Panc1 (cell line): Measurements from ENCODE around the gene IQGAP1. TPM values are rescaled to one million over a fixed set of nuclear protein-coding genes. Genes with fewer than 3 reads are reported as not detected.
A peak's percentile ranks its signal among the peaks of the same experiment; 100 is the strongest.

Experiments
- ATAC-seq: fragments of 200-7000 bp; cut with Tn5 transposase; 2 replicates; pipeline ENCODE4 v1.9.1; 2020; ENCODE audit warnings: mild to moderate bottlenecking, moderate library complexity
- Bru-seq: library from RNA; stranded (reverse); fragments of 400-500 nt; gene quantifications from one replicate; lab custom pipeline; 2021; lab: Mats Ljungman, UMichigan
- BruChase-seq, 2 experiments: library from RNA; stranded (reverse); fragments of 400-500 nt; gene quantifications; one replicate each; lab custom pipeline; 2021; lab: Mats Ljungman, UMichigan
- BruUV-seq: library from RNA; stranded (reverse); fragments of 400-500 nt; replicated peaks from 2 replicates; lab custom pipeline; 2021; lab: Mats Ljungman, UMichigan
- CTCF ChIA-PET: fragments of 300-600 bp; sonication (Branson Sonifier 250); formaldehyde crosslinking; loops from one replicate; lab custom pipeline; 2022; ENCODE audit warnings: antibody characterized with exemption; lab: Charles Lee
- POLR2A ChIA-PET: fragments of 300-600 bp; sonication (Branson Sonifier 250); formaldehyde crosslinking; loops from one replicate; lab custom pipeline; 2022; ENCODE audit warnings: antibody characterized with exemption; lab: Charles Lee
- DNase-seq: peaks from one replicate; pipeline ENCODE4 v3.0.0-alpha.2; 2010; ENCODE audit warnings: low read depth, low spot score
- H3K27ac ChIP-seq: 2 replicates; pipeline ENCODE4 v1.5.1; 2011; ENCODE audit warnings: mild to moderate bottlenecking, low read length, inconsistent platforms
- H3K27me3 ChIP-seq: fragments of 200-500 bp; sonication (Bioruptor generic); 2 replicates; pipeline ENCODE4 v1.6.0; 2014; ENCODE audit warnings: low read length, inconsistent platforms; ENCODE audit not compliant: control insufficient read depth, insufficient read depth
- H3K36me3 ChIP-seq: fragments of 200-500 bp; sonication (Bioruptor generic); 2 replicates; pipeline ENCODE4 v1.5.1; 2014; ENCODE audit warnings: inconsistent platforms, mild to moderate bottlenecking, low read length, moderate library complexity; ENCODE audit not compliant: control insufficient read depth, insufficient read depth
- H3K4me1 ChIP-seq: 2 replicates; pipeline ENCODE4 v1.5.1; 2011; ENCODE audit warnings: inconsistent platforms, mild to moderate bottlenecking, low read length, moderate library complexity; ENCODE audit not compliant: control insufficient read depth, insufficient read depth
- H3K4me3 ChIP-seq, 2 experiments: 2 replicates each; pipeline ENCODE4 v1.5.1; 2011 to 2012; ENCODE audit warnings: low read depth in 2 of 2, low read length in 2 of 2, mild to moderate bottlenecking in 2 of 2, inconsistent platforms in 1 of 2, moderate library complexity in 1 of 2
- H3K9me3 ChIP-seq: fragments of 200-500 bp; sonication (Bioruptor generic); 2 replicates; pipeline ENCODE4 v1.5.1; 2014; ENCODE audit warnings: low read depth, mild to moderate bottlenecking, inconsistent platforms, low read length, moderate library complexity; ENCODE audit not compliant: control insufficient read depth, insufficient read depth
- POLR2AphosphoS5 ChIP-seq: IDR thresholded peaks from 2 replicates; pipeline ENCODE4 v1.6.1; 2012; ENCODE audit warnings: mild to moderate bottlenecking, low read depth, low read length, moderate library complexity
- SIN3A ChIP-seq: IDR thresholded peaks from 2 replicates; pipeline ENCODE4 v1.6.1; 2012; ENCODE audit warnings: low read depth, mild to moderate bottlenecking, low read length, moderate library complexity, borderline replicate concordance; ENCODE audit not compliant: insufficient read depth
- TCF7L2 ChIP-seq: IDR thresholded peaks from 2 replicates; pipeline ENCODE4 v1.6.1; 2011; ENCODE audit warnings: mild to moderate bottlenecking, low read depth, low read length, inconsistent platforms
- in situ Hi-C: cut with HindIII; loops from 2 replicates; pipeline ENCODE4 v1.10.0; 2016; ENCODE audit warnings: low sequenced_read_pairs, low pct_unique_long_range_greater_than_20kb
- intact Hi-C: fragments of 100-400 bp; cut with micrococcal nuclease; formaldehyde crosslinking; loops from one replicate; pipeline ENCODE4 v1.10.0; 2022; ENCODE audit not compliant: unreplicated experiment
- long read RNA-seq: library from polyadenylated mRNA; unstranded; transcript quantifications from one replicate; pipeline ENCODE4 v2.0.0, GENCODE V29; 2021; ENCODE audit not compliant: unreplicated experiment
- polyA plus RNA-seq: library from polyadenylated mRNA; unstranded; fragments of >200 nt; gene quantifications from one replicate; pipeline ENCODE4 v1.2.1, GENCODE V29; 2012; ENCODE audit warnings: missing spikeins; ENCODE audit not compliant: insufficient read length
- total RNA-seq: library from RNA; stranded (reverse); gene quantifications from one replicate; pipeline ENCODE4 v1.2.1, GENCODE V29; 2021; ENCODE audit not compliant: unreplicated experiment
- TF ChIP-seq, protein P1 (sequence below), 2 experiments: IDR thresholded peaks; 2 replicates each; pipeline ENCODE4 v1.6.1; 2011 to 2012; ENCODE audit warnings: low read depth in 2 of 2, control low read depth in 1 of 2, low read length in 1 of 2, mild to moderate bottlenecking in 1 of 2, moderate library complexity in 1 of 2; ENCODE audit not compliant: insufficient read depth in 1 of 2
- TF ChIP-seq, protein P2 (sequence below): fragments of 450-650 bp; IDR thresholded peaks from 2 replicates; pipeline ENCODE4 v1.5.1; 2017; ENCODE audit warnings: mild to moderate bottlenecking

The IQGAP1 gene, protein sequence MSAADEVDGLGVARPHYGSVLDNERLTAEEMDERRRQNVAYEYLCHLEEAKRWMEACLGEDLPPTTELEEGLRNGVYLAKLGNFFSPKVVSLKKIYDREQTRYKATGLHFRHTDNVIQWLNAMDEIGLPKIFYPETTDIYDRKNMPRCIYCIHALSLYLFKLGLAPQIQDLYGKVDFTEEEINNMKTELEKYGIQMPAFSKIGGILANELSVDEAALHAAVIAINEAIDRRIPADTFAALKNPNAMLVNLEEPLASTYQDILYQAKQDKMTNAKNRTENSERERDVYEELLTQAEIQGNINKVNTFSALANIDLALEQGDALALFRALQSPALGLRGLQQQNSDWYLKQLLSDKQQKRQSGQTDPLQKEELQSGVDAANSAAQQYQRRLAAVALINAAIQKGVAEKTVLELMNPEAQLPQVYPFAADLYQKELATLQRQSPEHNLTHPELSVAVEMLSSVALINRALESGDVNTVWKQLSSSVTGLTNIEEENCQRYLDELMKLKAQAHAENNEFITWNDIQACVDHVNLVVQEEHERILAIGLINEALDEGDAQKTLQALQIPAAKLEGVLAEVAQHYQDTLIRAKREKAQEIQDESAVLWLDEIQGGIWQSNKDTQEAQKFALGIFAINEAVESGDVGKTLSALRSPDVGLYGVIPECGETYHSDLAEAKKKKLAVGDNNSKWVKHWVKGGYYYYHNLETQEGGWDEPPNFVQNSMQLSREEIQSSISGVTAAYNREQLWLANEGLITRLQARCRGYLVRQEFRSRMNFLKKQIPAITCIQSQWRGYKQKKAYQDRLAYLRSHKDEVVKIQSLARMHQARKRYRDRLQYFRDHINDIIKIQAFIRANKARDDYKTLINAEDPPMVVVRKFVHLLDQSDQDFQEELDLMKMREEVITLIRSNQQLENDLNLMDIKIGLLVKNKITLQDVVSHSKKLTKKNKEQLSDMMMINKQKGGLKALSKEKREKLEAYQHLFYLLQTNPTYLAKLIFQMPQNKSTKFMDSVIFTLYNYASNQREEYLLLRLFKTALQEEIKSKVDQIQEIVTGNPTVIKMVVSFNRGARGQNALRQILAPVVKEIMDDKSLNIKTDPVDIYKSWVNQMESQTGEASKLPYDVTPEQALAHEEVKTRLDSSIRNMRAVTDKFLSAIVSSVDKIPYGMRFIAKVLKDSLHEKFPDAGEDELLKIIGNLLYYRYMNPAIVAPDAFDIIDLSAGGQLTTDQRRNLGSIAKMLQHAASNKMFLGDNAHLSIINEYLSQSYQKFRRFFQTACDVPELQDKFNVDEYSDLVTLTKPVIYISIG (N-terminal part only)
- total RNA-seq, result 228 TPM
- 144 TPM for polyA plus RNA-seq
- percentile 96 among the genes with signal in this experiment for Bru-seq, nascent RNA
- percentile 93 among the genes with signal in this experiment for BruChase-seq, experiment 1, labeled RNA remaining after a 2-hour chase
- BruChase-seq, experiment 2, labeled RNA remaining after a 6-hour chase, result percentile 97 among the genes with signal in this experiment
- long read RNA-seq, full-length matches to known transcripts, result 196 of 429 reads
- long read RNA-seq, partial matches to known transcripts, result 203 of 429 reads
- long read RNA-seq, other reads (novel, unspliced or antisense), result 30 of 429 reads

DNA sequence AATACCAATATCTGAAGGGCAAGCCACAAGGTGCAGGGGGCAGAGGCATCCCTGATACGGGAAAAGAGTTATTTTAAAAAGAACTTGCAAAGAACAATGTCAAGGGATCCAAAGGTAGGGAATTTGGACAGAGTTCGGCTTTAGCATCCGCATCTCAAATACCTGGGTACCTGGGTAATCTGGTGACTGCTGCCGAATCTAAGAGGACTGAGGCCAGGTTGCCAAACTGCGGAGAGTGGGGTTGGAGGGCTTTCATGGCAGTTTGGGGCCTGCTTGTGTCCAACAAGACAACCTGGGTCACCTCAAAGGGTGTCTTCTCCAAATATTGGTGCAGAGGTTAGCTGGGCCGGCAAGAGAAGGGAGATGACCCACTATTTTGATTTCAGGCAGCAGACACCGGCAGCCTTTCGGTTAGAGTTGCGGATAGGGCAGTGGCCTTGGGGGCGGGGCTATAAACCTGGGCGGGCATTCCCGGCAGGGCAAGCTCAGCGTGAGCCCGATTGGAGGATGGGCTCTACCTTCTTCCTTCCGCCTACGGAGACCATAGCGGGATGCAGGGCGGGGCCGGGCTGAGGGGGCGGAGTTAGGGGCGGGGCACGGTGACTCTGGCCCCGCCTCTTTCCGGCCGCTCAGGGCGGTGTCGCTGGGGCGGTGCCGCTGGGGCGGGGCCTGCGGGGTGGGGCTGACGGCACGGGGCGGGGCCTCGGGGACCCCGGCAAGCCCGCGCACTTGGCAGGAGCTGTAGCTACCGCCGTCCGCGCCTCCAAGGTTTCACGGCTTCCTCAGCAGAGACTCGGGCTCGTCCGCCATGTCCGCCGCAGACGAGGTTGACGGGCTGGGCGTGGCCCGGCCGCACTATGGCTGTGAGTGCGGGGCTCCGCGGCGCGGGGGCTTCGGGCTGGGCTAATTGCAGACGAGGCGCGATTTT lies at the start of gene IQGAP1:
Gene IQGAP1, plus strand, starts transcription at position 709 of the 928 bp plus-strand sequence. Its CDS starts 100 bp downstream, at position 809.
- Histone ChIP-seq H3K4me3 (peak within 1 kb of the TSS; percentile 82 to 85), H3K4me1 (peaks cover 24% of the 10 kb centered on the region), H3K36me3 (0 out of 2 replicates have a peak, but pooled peaks cover 2% of the 10 kb centered on the region), H3K27me3 (no peaks in the 10 kb centered on the region), H3K27ac (peak within 1 kb of the TSS; percentile 96), H3K9me3 (no peaks in the 10 kb centered on the region)
- intact Hi-C loops, result no loop called here
- TF ChIP-seq, protein P1, sequence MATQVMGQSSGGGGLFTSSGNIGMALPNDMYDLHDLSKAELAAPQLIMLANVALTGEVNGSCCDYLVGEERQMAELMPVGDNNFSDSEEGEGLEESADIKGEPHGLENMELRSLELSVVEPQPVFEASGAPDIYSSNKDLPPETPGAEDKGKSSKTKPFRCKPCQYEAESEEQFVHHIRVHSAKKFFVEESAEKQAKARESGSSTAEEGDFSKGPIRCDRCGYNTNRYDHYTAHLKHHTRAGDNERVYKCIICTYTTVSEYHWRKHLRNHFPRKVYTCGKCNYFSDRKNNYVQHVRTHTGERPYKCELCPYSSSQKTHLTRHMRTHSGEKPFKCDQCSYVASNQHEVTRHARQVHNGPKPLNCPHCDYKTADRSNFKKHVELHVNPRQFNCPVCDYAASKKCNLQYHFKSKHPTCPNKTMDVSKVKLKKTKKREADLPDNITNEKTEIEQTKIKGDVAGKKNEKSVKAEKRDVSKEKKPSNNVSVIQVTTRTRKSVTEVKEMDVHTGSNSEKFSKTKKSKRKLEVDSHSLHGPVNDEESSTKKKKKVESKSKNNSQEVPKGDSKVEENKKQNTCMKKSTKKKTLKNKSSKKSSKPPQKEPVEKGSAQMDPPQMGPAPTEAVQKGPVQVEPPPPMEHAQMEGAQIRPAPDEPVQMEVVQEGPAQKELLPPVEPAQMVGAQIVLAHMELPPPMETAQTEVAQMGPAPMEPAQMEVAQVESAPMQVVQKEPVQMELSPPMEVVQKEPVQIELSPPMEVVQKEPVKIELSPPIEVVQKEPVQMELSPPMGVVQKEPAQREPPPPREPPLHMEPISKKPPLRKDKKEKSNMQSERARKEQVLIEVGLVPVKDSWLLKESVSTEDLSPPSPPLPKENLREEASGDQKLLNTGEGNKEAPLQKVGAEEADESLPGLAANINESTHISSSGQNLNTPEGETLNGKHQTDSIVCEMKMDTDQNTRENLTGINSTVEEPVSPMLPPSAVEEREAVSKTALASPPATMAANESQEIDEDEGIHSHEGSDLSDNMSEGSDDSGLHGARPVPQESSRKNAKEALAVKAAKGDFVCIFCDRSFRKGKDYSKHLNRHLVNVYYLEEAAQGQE (IDR thresholded peaks at IDR 0.05; ENCODE audit: insufficient read depth in 1 of 2, low read depth in 2 of 2, low read length in 1 of 2), result no peak
- TF ChIP-seq POLR2AphosphoS5, result peak; percentile 84
- DNase-seq, result peak; percentile 80
- in situ Hi-C loops, result no loop called here
- ChIA-PET CTCF (interaction anchor here (1.2 kb wide), 1 partner anchor 68 kb away, joined by 3 read pairs; no protein-coding TSS in a partner anchor), POLR2A (interaction anchor here (0.6 to 1.5 kb wide), 10 partner anchors 12 to 554 kb away, joined by 3 to 16 read pairs (median 6); no protein-coding TSS in a partner anchor)
- peak; percentile 97 for ATAC-seq
- TSS peak; percentile 97 for BruUV-seq

DNA sequence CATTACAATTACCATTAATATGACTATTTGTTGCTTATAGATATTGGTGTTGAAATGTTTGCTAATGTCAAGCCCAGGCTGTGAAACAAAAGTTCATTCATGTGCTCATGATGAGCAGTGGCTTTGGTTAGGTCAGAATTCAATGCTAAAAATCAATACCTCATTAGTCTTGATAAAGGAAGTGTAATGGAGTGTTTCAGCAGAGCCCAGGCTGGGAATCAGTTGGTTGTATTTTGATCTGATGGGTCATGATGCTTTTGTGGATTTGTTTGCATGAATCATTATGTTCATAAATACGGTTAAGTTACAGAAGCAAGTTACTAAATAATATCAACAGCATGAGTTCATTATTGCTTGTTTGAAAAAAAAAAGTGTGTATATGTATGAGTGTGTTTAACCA lies 49.5 kb upstream of the IQGAP1 start:
- Histone ChIP-seq H3K9me3 (no peaks in the 10 kb centered on the region), H3K27me3 (no peaks in the 10 kb centered on the region), H3K4me3 (no peak overlapping the region), H3K27ac (peak overlapping the region; percentile 26; the same call in 1 of the 2 replicates), H3K4me1 (peaks cover 14% of the 10 kb centered on the region), H3K36me3 (no peaks in the 10 kb centered on the region)
- intact Hi-C loops (no loop called here), in situ Hi-C loops (no loop called here)
- no peak for TF ChIP-seq SIN3A
- TF ChIP-seq, protein P1 (IDR thresholded peaks at IDR 0.05; ENCODE audit: insufficient read depth in 1 of 2, low read depth in 2 of 2, low read length in 1 of 2), result no peak
- no peak for TF ChIP-seq TCF7L2
- TF ChIP-seq, protein P2, sequence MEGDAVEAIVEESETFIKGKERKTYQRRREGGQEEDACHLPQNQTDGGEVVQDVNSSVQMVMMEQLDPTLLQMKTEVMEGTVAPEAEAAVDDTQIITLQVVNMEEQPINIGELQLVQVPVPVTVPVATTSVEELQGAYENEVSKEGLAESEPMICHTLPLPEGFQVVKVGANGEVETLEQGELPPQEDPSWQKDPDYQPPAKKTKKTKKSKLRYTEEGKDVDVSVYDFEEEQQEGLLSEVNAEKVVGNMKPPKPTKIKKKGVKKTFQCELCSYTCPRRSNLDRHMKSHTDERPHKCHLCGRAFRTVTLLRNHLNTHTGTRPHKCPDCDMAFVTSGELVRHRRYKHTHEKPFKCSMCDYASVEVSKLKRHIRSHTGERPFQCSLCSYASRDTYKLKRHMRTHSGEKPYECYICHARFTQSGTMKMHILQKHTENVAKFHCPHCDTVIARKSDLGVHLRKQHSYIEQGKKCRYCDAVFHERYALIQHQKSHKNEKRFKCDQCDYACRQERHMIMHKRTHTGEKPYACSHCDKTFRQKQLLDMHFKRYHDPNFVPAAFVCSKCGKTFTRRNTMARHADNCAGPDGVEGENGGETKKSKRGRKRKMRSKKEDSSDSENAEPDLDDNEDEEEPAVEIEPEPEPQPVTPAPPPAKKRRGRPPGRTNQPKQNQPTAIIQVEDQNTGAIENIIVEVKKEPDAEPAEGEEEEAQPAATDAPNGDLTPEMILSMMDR, result no peak
- TF ChIP-seq POLR2AphosphoS5, result no peak
- DNase-seq (no peak), ATAC-seq (no peak)
- POLR2A ChIA-PET, result no interaction called here
- CTCF ChIA-PET, result no interaction called here
- BruUV-seq, result no TSS peak
